Cardiac fibroblast (primary cell): ENCODE results near the gene MPDU1.

Experiments
- DNase-seq, 2 donors: peaks; one replicate each; pipeline versions ENCODE4 v3.0.0 to v3.0.0-alpha.2; 2010; ENCODE audit warnings: low read depth in 2 of 2
- H3K4me3 ChIP-seq, 2 donors: replicated peaks in 1 of 2; 1 replicate in 1 of 2; 2 replicates in 1 of 2; pipeline ENCODE4 v1.5.1; 2011; ENCODE audit warnings: low read depth in 2 of 2, low read length in 2 of 2, mild to moderate bottlenecking in 2 of 2, moderate library complexity in 1 of 2
- TF ChIP-seq, protein P1 (sequence below): IDR thresholded peaks from one replicate; pipeline ENCODE4 v1.5.1; 2011; ENCODE audit warnings: low read depth, mild to moderate bottlenecking, low read length, inconsistent platforms

MPDU1 gene

DNA sequence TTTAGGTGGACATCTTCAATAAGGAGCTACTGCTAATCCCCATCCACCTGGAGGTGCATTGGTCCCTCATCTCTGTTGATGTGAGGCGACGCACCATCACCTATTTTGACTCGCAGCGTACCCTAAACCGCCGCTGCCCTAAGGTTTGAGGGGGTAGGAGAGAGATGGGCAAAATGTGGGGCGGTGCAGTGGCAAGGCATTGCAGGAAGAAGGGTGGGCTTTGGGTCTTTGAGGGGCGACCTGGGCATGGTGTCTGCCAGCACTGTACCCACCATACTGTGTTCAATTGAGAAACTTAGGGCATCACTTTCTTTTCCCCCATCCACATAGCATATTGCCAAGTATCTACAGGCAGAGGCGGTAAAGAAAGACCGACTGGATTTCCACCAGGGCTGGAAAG lies 13.3 kb upstream of the MPDU1 start:
- DNase-seq = no peak
- H3K4me3 ChIP-seq = no peak overlapping the region
- TF ChIP-seq, protein P1, sequence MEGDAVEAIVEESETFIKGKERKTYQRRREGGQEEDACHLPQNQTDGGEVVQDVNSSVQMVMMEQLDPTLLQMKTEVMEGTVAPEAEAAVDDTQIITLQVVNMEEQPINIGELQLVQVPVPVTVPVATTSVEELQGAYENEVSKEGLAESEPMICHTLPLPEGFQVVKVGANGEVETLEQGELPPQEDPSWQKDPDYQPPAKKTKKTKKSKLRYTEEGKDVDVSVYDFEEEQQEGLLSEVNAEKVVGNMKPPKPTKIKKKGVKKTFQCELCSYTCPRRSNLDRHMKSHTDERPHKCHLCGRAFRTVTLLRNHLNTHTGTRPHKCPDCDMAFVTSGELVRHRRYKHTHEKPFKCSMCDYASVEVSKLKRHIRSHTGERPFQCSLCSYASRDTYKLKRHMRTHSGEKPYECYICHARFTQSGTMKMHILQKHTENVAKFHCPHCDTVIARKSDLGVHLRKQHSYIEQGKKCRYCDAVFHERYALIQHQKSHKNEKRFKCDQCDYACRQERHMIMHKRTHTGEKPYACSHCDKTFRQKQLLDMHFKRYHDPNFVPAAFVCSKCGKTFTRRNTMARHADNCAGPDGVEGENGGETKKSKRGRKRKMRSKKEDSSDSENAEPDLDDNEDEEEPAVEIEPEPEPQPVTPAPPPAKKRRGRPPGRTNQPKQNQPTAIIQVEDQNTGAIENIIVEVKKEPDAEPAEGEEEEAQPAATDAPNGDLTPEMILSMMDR = no peak

DNA sequence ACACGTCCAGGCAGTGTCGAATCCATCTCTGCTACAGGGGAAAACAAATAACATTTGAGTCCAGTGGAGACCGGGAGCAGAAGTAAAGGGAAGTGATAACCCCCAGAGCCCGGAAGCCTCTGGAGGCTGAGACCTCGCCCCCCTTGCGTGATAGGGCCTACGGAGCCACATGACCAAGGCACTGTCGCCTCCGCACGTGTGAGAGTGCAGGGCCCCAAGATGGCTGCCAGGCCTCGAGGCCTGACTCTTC lies 11.4 kb upstream of the MPDU1 start:
- peak overlapping the region; percentile 46 to 62 for H3K4me3 ChIP-seq
- no peak for DNase-seq
- TF ChIP-seq, protein P1 = no peak

DNA sequence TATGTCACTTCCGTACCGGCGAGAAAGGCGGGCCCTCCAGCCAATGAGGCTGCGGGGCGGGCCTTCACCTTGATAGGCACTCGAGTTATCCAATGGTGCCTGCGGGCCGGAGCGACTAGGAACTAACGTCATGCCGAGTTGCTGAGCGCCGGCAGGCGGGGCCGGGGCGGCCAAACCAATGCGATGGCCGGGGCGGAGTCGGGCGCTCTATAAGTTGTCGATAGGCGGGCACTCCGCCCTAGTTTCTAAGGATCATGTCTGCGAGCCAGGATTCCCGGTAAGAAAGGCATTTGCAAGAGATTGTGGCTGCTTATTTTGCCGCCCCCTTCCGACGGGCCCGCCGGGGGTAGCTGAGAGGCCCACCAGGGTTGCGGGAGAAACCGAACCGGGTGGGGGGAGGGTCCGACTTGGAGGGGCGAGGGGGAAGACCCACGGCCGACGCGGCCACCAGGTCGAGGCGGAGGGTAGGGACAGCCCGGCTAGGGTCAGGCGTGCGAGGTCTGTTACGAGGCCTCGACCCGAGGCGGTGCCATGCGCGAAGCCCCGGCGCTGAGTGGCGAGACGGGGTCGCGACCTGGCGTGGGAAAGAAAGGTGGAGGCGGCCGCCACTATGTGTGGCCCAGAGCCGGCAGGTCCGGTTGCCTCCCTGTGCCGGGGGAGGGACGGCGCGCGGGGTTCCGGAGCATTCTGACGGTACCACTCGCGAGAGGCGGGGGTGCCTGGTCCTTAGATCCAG lies 10.9 kb upstream of the MPDU1 start:
- peak; percentile 100 for DNase-seq
- peak overlapping the region; percentile 98 to 99 for H3K4me3 ChIP-seq
- TF ChIP-seq, protein P1 = no peak

DNA sequence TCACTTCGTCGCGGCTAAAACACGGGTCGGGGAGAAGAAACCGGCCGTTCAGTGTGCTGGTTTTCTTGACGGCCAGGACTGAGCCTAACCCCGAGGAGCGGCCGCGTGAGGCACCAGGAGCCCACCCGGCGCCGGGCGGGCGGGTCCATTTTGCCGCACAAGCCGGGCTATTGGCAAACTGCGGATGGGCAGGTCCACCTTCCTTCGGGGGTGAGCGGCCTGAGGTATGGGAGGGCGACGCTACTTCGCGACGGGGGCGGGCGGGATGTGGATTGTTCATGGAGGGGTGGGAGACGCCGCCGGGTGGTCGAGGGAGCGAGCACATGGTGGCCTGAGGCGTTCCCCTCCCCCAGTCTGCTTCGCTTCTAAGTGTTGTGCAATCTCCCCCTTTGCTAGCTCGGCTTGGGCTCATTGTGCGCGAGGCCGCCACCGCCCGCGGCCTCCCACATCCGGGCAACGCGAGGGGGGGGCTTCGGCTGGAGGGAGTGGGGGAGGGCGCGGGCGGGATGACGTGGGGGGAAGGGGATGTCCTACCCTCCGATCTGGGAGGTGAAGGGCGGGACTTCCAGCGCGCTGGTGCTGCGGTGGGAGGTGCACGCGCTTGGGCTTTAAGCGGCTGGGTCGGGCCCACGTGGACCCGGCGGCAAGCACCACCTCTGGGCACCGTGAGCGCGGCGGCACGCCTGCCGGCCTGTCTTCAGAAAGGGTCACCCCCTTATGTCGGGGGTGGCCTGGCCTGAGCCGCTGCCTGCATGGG lies 10.2 kb upstream of the MPDU1 start:
- TF ChIP-seq, protein P1 = no peak

DNA sequence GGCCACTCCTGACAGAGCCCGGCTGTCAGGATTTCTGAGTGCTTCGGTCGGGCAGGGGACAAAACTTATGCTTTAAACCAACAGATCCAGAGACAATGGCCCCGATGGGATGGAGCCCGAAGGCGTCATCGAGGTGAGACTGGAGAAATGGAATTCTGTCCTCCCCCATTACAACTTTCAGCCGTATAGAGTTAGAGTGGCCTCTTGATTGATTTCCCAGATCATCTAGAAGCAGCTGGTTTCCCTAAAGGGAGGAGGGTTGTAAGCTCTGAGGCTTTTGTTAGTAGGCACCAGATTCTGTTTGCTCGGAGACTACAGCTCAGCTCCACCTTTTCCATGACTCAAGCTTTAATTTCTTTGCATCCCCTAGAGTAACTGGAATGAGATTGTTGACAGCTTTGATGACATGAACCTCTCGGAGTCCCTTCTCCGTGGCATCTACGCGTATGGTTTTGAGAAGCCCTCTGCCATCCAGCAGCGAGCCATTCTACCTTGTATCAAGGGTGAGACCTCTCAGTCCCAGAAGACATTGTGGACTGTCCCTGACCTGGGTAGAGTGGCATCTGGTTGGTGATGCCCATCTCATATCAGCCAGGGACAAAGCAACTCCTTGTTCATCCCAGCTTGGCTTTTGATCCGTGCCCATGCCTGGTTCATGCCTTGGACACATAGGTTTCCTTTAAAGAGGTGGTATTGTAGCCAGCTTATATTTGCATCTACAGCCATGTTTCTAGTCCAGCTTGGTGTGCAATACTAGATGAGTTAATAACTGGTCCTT lies 9.3 kb upstream of the MPDU1 start:
- TF ChIP-seq, protein P1 = no peak
- peak overlapping the region; percentile 98 to 99 for H3K4me3 ChIP-seq
- peak in 1 of 2 donors; percentile 35 for DNase-seq

More for the DNA sequence above, 10.2 kb upstream of the MPDU1 start:
- H3K4me3 ChIP-seq = peak overlapping the region; percentile 98 to 99
- DNase-seq = peak; percentile 94 to 97

DNA sequence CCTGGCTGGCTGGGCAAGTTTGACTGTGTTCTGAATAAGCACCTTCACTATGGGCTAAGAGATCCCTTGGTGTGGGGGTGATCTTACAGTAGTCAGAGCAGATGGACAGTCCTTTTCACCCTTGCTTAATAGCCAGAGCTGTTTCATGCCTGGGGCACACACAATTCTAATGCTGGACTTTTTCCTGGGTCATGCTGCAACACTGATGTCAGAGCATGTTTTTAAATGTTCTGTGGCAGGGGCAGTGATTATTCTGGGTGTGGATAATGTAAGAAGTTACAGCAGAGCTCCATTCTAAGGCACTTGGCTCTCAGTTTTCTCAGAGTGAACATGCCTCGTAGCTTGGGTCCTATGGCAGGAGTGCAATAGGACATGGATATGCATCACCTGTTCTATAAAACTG lies 8.2 kb upstream of the MPDU1 start:
- DNase-seq = no peak
- H3K4me3 ChIP-seq = peak overlapping the region in 1 of 2 donors; percentile 99
- TF ChIP-seq, protein P1 = no peak
